ENCODE measurements around the gene LHFPL6. TPM values are rescaled to one million over a fixed set of nuclear protein-coding genes. Genes with fewer than 3 reads are reported as not detected.

Gene LHFPL6
- total RNA-seq, 1 donor from 2014 or later, result 3.0 TPM

DNA sequence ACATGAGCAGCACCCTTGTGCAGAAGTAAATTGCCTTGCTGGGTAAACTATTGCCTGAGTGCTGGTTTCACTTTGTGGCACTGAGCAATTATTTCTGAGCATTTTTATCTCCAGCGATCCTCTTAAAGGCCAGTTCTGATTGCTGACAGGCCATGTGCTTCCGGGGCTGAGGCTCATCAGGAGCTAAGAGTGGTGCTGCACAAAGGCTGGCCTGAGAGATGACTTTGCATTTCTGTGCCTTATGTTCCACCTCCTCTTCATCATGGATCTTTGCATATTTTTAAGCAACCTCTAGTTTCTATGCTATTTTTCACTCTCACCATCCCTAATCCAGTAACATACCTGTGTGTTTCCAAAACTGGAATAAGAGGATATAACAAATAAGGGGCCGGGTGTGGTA is 34.9 kb upstream of the LHFPL6 start:
- Histone ChIP-seq H3K4me1 (peaks cover 9% of the 10 kb centered on the region), H3K9me3 (ENCODE audit: low read depth) (no peaks in the 10 kb centered on the region), H2AFZ (replicated peaks) (peak overlapping the region; percentile 7), H3K27ac (no peak overlapping the region), H3K4me2 (no peak overlapping the region), H3K9ac (no peak overlapping the region), H3F3A (ENCODE audit: low read depth) (peaks cover 5% of the 10 kb centered on the region), H3K4me3 (no peak overlapping the region), H4K20me1 (ENCODE audit: low read depth) (no peaks in the 10 kb centered on the region), H3K27me3 (no peaks in the 10 kb centered on the region), H3K79me2 (ENCODE audit: low read depth) (no peaks in the 10 kb centered on the region), H3K36me3 (no peaks in the 10 kb centered on the region)
- Mint-ChIP-seq H3K4me1 (peaks cover 5% of the 10 kb centered on the region), H3K36me3 (no peaks in the 10 kb centered on the region), H3K9me3 (no peaks in the 10 kb centered on the region), H3K27ac (no peak overlapping the region), H3K27me3 (ENCODE audit: insufficient read depth, low read depth) (peaks cover 2% of the 10 kb centered on the region), H3K4me3 (no peak overlapping the region)
- DNase-seq (ENCODE audit: low spot score), result no peak
- no peak for TF ChIP-seq EZH2 (IDR thresholded peaks at IDR 0.05)
- TF ChIP-seq, protein P1, sequence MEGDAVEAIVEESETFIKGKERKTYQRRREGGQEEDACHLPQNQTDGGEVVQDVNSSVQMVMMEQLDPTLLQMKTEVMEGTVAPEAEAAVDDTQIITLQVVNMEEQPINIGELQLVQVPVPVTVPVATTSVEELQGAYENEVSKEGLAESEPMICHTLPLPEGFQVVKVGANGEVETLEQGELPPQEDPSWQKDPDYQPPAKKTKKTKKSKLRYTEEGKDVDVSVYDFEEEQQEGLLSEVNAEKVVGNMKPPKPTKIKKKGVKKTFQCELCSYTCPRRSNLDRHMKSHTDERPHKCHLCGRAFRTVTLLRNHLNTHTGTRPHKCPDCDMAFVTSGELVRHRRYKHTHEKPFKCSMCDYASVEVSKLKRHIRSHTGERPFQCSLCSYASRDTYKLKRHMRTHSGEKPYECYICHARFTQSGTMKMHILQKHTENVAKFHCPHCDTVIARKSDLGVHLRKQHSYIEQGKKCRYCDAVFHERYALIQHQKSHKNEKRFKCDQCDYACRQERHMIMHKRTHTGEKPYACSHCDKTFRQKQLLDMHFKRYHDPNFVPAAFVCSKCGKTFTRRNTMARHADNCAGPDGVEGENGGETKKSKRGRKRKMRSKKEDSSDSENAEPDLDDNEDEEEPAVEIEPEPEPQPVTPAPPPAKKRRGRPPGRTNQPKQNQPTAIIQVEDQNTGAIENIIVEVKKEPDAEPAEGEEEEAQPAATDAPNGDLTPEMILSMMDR (IDR thresholded peaks at IDR 0.05), result no peak
- TF ChIP-seq EZH2phosphoT487 (IDR thresholded peaks at IDR 0.05), result no peak

DNA sequence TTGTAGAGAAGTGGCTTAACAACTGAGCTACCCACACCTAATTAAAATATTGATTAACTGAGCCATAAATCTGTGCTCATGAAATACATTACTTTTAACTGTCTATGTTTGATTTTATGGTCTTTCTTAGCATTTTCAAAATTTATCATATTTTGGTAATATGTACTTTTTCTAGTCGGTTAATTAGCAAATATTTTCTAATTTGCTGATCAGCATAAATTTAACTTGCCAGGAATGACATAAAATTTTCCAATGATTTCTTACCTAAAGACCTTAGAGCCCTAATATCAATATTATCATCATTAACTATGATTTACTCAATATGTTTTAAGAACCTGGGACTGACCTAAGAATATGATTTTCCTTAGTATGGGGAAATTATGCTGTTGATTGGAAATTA is 32.6 kb upstream of the LHFPL6 start:
- H3K27me3 Mint-ChIP-seq (ENCODE audit: insufficient read depth, low read depth), result peaks cover 2% of the 10 kb centered on the region
- no peaks in the 10 kb centered on the region for H3K36me3 ChIP-seq
- H3K9me3 Mint-ChIP-seq, result peaks cover 11% of the 10 kb centered on the region
- no peak overlapping the region for H2AFZ ChIP-seq (replicated peaks)
- H3K9ac ChIP-seq, result no peak overlapping the region
- H3K27ac ChIP-seq, result no peak overlapping the region
- no peak overlapping the region for H3K4me3 ChIP-seq
- no peaks in the 10 kb centered on the region for H3K79me2 ChIP-seq (ENCODE audit: low read depth)
- no peak overlapping the region for H3K4me3 Mint-ChIP-seq
- H4K20me1 ChIP-seq (ENCODE audit: low read depth), result no peaks in the 10 kb centered on the region
- H3K27me3 ChIP-seq, result no peaks in the 10 kb centered on the region
- H3K4me1 Mint-ChIP-seq, result peaks cover 5% of the 10 kb centered on the region
- no peak for DNase-seq (ENCODE audit: low spot score)
- H3K4me2 ChIP-seq, result no peak overlapping the region
- H3F3A ChIP-seq (ENCODE audit: low read depth), result peaks cover 5% of the 10 kb centered on the region
- no peak for TF ChIP-seq EZH2phosphoT487 (IDR thresholded peaks at IDR 0.05)
- TF ChIP-seq, protein P1 (IDR thresholded peaks at IDR 0.05), result no peak
- no peak for TF ChIP-seq EZH2 (IDR thresholded peaks at IDR 0.05)
- no peaks in the 10 kb centered on the region for H3K9me3 ChIP-seq (ENCODE audit: low read depth)
- H3K27ac Mint-ChIP-seq, result no peak overlapping the region
- H3K4me1 ChIP-seq, result peaks cover 9% of the 10 kb centered on the region
- no peaks in the 10 kb centered on the region for H3K36me3 Mint-ChIP-seq

DNA sequence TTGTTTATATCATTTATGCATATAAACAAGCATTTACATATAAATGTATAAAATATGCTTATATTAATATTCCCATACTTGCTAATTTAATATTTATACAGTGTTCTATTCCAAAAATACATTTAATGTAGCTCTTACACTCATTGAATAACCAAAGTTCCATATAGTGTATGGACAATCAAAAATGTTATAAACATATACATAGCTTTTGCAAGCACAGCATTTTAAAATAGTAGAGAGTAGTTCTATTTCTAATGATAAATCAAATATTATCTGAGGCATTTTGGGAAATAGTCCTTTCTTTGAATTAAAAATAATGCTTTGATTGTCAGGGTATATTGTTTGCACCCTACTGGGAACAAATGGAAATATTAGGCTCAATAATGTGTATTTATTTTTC is 30.0 kb upstream of the LHFPL6 start:
- H3K27ac Mint-ChIP-seq, result no peak overlapping the region
- TF ChIP-seq EZH2phosphoT487 (IDR thresholded peaks at IDR 0.05) (no peak), EZH2 (IDR thresholded peaks at IDR 0.05) (no peak)
- TF ChIP-seq, protein P1 (IDR thresholded peaks at IDR 0.05), result no peak
- H3K79me2 ChIP-seq (ENCODE audit: low read depth), result no peaks in the 10 kb centered on the region
- no peak overlapping the region for H2AFZ ChIP-seq (replicated peaks)
- DNase-seq (ENCODE audit: low spot score), result no peak
- peaks cover 9% of the 10 kb centered on the region for H3K4me1 ChIP-seq
- no peaks in the 10 kb centered on the region for H3K27me3 ChIP-seq
- no peak overlapping the region for H3K9ac ChIP-seq
- H3K4me1 Mint-ChIP-seq, result peaks cover 5% of the 10 kb centered on the region
- no peak overlapping the region for H3K27ac ChIP-seq
- H4K20me1 ChIP-seq (ENCODE audit: low read depth), result no peaks in the 10 kb centered on the region
- peaks cover 11% of the 10 kb centered on the region for H3K9me3 Mint-ChIP-seq
- H3K36me3 ChIP-seq, result no peaks in the 10 kb centered on the region
- peaks cover 2% of the 10 kb centered on the region for H3K27me3 Mint-ChIP-seq (ENCODE audit: insufficient read depth, low read depth)
- no peaks in the 10 kb centered on the region for H3K9me3 ChIP-seq (ENCODE audit: low read depth)
- no peaks in the 10 kb centered on the region for H3K36me3 Mint-ChIP-seq
- H3K4me3 ChIP-seq, result no peak overlapping the region
- H3K4me2 ChIP-seq, result no peak overlapping the region
- peaks cover 5% of the 10 kb centered on the region for H3F3A ChIP-seq (ENCODE audit: low read depth)
- no peak overlapping the region for H3K4me3 Mint-ChIP-seq
